SK-N-SH (cell line): ENCODE data around the gene ZNF346. TPM values are rescaled to one million over a fixed set of nuclear protein-coding genes. Genes with fewer than 3 reads are reported as not detected.

Experiments
- CTCF ChIA-PET: fragments of 300-600, 350-600 bp; formaldehyde crosslinking; extraction: SDS; loops from one replicate; lab custom pipeline; 2021; lab: Yijun Ruan, JAX
- POLR2A ChIA-PET: fragments of 350-600 bp; sonication (Branson Sonifier 250); formaldehyde crosslinking; extraction: SDS; loops from one replicate; lab custom pipeline; 2020; ENCODE audit warnings: antibody characterized with exemption, inconsistent platforms; lab: Yijun Ruan, JAX
- DNase-seq: peaks from one replicate; pipeline ENCODE4 v3.0.0; 2012
- H2AFZ ChIP-seq: fragments of 200-600 bp; sonication (generic); 2 replicates; pipeline ENCODE4 v1.8.1; 2016; ENCODE audit warnings: antibody characterized with exemption, mild to moderate bottlenecking, low read depth
- H3F3A ChIP-seq: fragments of 200-600 bp; sonication (generic); replicated peaks from 2 replicates; pipeline ENCODE3; 2016; ENCODE audit warnings: antibody characterized with exemption, mild to moderate bottlenecking; ENCODE audit not compliant: insufficient read depth
- H3K27ac ChIP-seq, 2 experiments: fragments of 200-500 bp in 1 of 2; fragments of 200-600 bp in 1 of 2; sonication (Bioruptor generic) in 1 of 2; sonication (generic), shearing (Covaris generic) in 1 of 2; 2 replicates each; pipeline versions ENCODE4 v1.5.1 to v1.6.1; 2014 to 2016; ENCODE audit warnings: low read depth in 2 of 2, inconsistent platforms in 1 of 2, low read length in 1 of 2, mild to moderate bottlenecking in 1 of 2, mixed read lengths in 1 of 2
- H3K27me3 ChIP-seq: fragments of 200-600 bp; sonication (generic), shearing (Covaris generic); 2 replicates; pipeline ENCODE4 v1.6.1; 2016; ENCODE audit warnings: mixed run types; ENCODE audit not compliant: insufficient read depth
- H3K36me3 ChIP-seq, 2 experiments: fragments of 200-500 bp in 1 of 2; fragments of 200-600 bp in 1 of 2; sonication (Bioruptor generic) in 1 of 2; sonication (generic) in 1 of 2; replicated peaks in 1 of 2; 2 replicates each; pipeline versions ENCODE3 to v1.5.1; 2014 to 2016; ENCODE audit warnings: low read length in 1 of 2, mild to moderate bottlenecking in 1 of 2; ENCODE audit not compliant: insufficient read depth in 2 of 2, control insufficient read depth in 1 of 2
- H3K4me1 ChIP-seq, 2 experiments: fragments of 200-500 bp in 1 of 2; fragments of 200-600 bp in 1 of 2; sonication (Bioruptor generic) in 1 of 2; sonication (generic), shearing (Covaris generic) in 1 of 2; 2 replicates each; pipeline versions ENCODE4 v1.5.1 to v1.6.1; 2014 to 2016; ENCODE audit warnings: low read depth in 1 of 2, low read length in 1 of 2, mixed run types in 1 of 2; ENCODE audit not compliant: insufficient read depth in 2 of 2, control insufficient read depth in 1 of 2
- H3K4me2 ChIP-seq: fragments of 200-600 bp; sonication (generic), shearing (Covaris generic); 2 replicates; pipeline ENCODE4 v1.6.1; 2017; ENCODE audit warnings: mixed run types
- H3K4me3 ChIP-seq, 2 experiments: fragments of 200-500 bp in 1 of 2; fragments of 200-600 bp in 1 of 2; sonication (Bioruptor generic) in 1 of 2; sonication (generic), shearing (Covaris generic) in 1 of 2; 2 replicates each; pipeline versions ENCODE4 v1.5.1 to v1.8.1; 2014 to 2016; ENCODE audit warnings: low read depth in 2 of 2, inconsistent platforms in 1 of 2, low read length in 1 of 2, mild to moderate bottlenecking in 1 of 2, mixed read lengths in 1 of 2, moderate library complexity in 1 of 2
- H3K79me2 ChIP-seq: fragments of 200-600 bp; sonication (generic); 2 replicates; pipeline ENCODE4 v1.8.1; 2017; ENCODE audit warnings: mild to moderate bottlenecking; ENCODE audit not compliant: insufficient read depth
- H3K9ac ChIP-seq: fragments of 200-600 bp; sonication (generic); 2 replicates; pipeline ENCODE4 v1.6.1; 2017; ENCODE audit warnings: mixed run types
- H3K9me2 ChIP-seq: fragments of 200-600 bp; sonication (generic); 2 replicates; pipeline ENCODE4 v1.6.1; 2017; ENCODE audit warnings: mixed run types
- H3K9me3 ChIP-seq: fragments of 200-600 bp; sonication (generic); 2 replicates; pipeline ENCODE4 v1.6.1; 2017; ENCODE audit warnings: mixed run types, mild to moderate bottlenecking, moderate library complexity
- H4K20me1 ChIP-seq: fragments of 200-600 bp; sonication (generic); 2 replicates; pipeline ENCODE4 v1.6.1; 2017; ENCODE audit warnings: mild to moderate bottlenecking, mixed run types; ENCODE audit not compliant: insufficient read depth
- CHD2 ChIP-seq: fragments of 150-350 bp; IDR thresholded peaks from 2 replicates; pipeline ENCODE4 v1.6.1; 2018; ENCODE audit warnings: low read length; ENCODE audit not compliant: partially characterized antibody
- ELF1 ChIP-seq: IDR thresholded peaks from 2 replicates; pipeline ENCODE4 v1.4.0; 2012
- EZH2phosphoT487 ChIP-seq: fragments of 200-600 bp; sonication (generic); IDR thresholded peaks from 2 replicates; pipeline ENCODE4 v1.6.1; 2017; ENCODE audit warnings: low read depth, mixed run types, mild to moderate bottlenecking, antibody characterized with exemption, moderate library complexity, borderline replicate concordance
- FOSL2 ChIP-seq: IDR thresholded peaks from 2 replicates; pipeline ENCODE4 v1.4.0; 2012; ENCODE audit warnings: low read depth, mild to moderate bottlenecking, moderate library complexity, borderline replicate concordance
- GATA2 ChIP-seq: sonication (generic); formaldehyde crosslinking; IDR thresholded peaks from 2 replicates; pipeline ENCODE4 v1.5.0; 2020; ENCODE audit warnings: mild to moderate bottlenecking, missing genetic modification reagents
- MEF2A ChIP-seq: IDR thresholded peaks from 2 replicates; pipeline ENCODE4 v1.4.0; 2012; ENCODE audit warnings: low read depth, borderline replicate concordance
- NFIC ChIP-seq: IDR thresholded peaks from 2 replicates; pipeline ENCODE4 v1.4.0; 2012; ENCODE audit warnings: borderline replicate concordance
- NRF1 ChIP-seq: IDR thresholded peaks from 2 replicates; pipeline ENCODE4 v1.6.1; 2012; ENCODE audit warnings: low read depth, mild to moderate bottlenecking, low read length
- SIN3A ChIP-seq: IDR thresholded peaks from 2 replicates; pipeline ENCODE4 v1.6.1; 2012; ENCODE audit warnings: low read depth, mild to moderate bottlenecking, low read length, moderate library complexity, borderline replicate concordance
- SMC3 ChIP-seq: IDR thresholded peaks from 2 replicates; pipeline ENCODE4 v1.6.1; 2012; ENCODE audit warnings: low read depth, low read length, improper control_type of control experiment
- TEAD4 ChIP-seq: IDR thresholded peaks from 2 replicates; pipeline ENCODE4 v1.4.0; 2012; ENCODE audit warnings: mild to moderate bottlenecking, borderline replicate concordance; ENCODE audit not compliant: insufficient read depth
- USF2 ChIP-seq: fragments of 150-350 bp; IDR thresholded peaks from 2 replicates; pipeline ENCODE4 v1.6.1; 2017; ENCODE audit warnings: antibody characterized with exemption, low read length, low read depth, borderline replicate concordance
- YY1 ChIP-seq: IDR thresholded peaks from 2 replicates; pipeline ENCODE4 v1.4.0; 2012; ENCODE audit warnings: low read depth, mild to moderate bottlenecking
- ZBTB33 ChIP-seq: IDR thresholded peaks from 2 replicates; pipeline ENCODE4 v1.4.0; 2012; ENCODE audit warnings: low read depth, borderline replicate concordance
- WGBS: methylation state at CpG from one replicate; pipeline ENCODE4 v1.1.6; 2017; ENCODE audit warnings: low lambda C conversion rate; 5-methylcytosine and 5-hydroxymethylcytosine counted together
- polyA plus RNA-seq, 3 experiments: library from polyadenylated mRNA; depleted of rRNA; stranded (reverse); fragments of >200 nt; gene quantifications; 2 replicates each; pipeline ENCODE4 v1.2.3, GENCODE V29; 2012

The ZNF346 gene
- polyA plus RNA-seq, 1 of the 3 experiments (the other 2 are of a cell fraction): 15.1 TPM

- H3F3A ChIP-seq: no peaks in the 10 kb centered on the region
- H3K9me3 ChIP-seq: no peaks in the 10 kb centered on the region
- POLR2A ChIA-PET: interaction anchor here (1.2 kb wide), 1 partner anchor 10 kb away, joined by 6 read pairs; no protein-coding TSS in a partner anchor
- H3K9ac ChIP-seq: no peak overlapping the region
- H3K4me2 ChIP-seq: no peak overlapping the region
- no peaks in the 10 kb centered on the region for H3K27me3 ChIP-seq
- DNase-seq: no peak
- no peak overlapping the region for H2AFZ ChIP-seq
- 71% methylated on average over 4 of the region's 4 CpGs for WGBS
- no peaks in the 10 kb centered on the region for H3K9me2 ChIP-seq
- H4K20me1 ChIP-seq: no peaks in the 10 kb centered on the region
- no peak overlapping the region for H3K4me3 ChIP-seq
- TF ChIP-seq NRF1 (no peak), USF2 (no peak), YY1 (no peak), SMC3 (no peak)
- CTCF ChIA-PET: no interaction called here
- H3K27ac ChIP-seq: no peak overlapping the region
- H3K4me1 ChIP-seq: no peaks in the 10 kb centered on the region
- no peaks in the 10 kb centered on the region for H3K36me3 ChIP-seq
- H3K79me2 ChIP-seq: no peaks in the 10 kb centered on the region
These were observed 102.0 kb downstream of the ZNF346 start for GRCh38 chr5:177124486-177124991.

- POLR2A ChIA-PET: no interaction called here
- WGBS: 82% methylated on average over 1 of the region's 1 CpG
- H3K4me1 ChIP-seq: peaks cover 0 to 9% of the 10 kb centered on the region in 2 experiments; a peak in 1 of 4 replicates
- no peak for TF ChIP-seq MEF2A
- TF ChIP-seq SIN3A: no peak
- TF ChIP-seq, all 33 proteins: peak for 0
- Histone ChIP-seq H3K9ac (no peak overlapping the region), H3K36me3 (no peaks in the 10 kb centered on the region), H3K9me2 (no peaks in the 10 kb centered on the region), H3F3A (peaks cover 4% of the 10 kb centered on the region), H3K9me3 (no peaks in the 10 kb centered on the region), H3K4me3 (no peak overlapping the region), H3K27ac (no peak overlapping the region), H2AFZ (no peak overlapping the region), H4K20me1 (no peaks in the 10 kb centered on the region), H3K27me3 (no peaks in the 10 kb centered on the region), H3K79me2 (no peaks in the 10 kb centered on the region), H3K4me2 (no peak overlapping the region)
- no peak for DNase-seq
- CTCF ChIA-PET: interaction anchor here (0.5 to 3.3 kb wide), 7 partner anchors 13 to 468 kb away, joined by 3 to 20 read pairs (median 4); no protein-coding TSS in a partner anchor
These were observed 104.3 kb downstream of the ZNF346 start for GRCh38 chr5:177126771-177127170.

- H3K4me3 ChIP-seq: no peak overlapping the region
- ChIA-PET CTCF (interaction anchor here (1.2 to 3.3 kb wide), 3 partner anchors 14 to 276 kb away, joined by 3 to 20 read pairs (median 4); no protein-coding TSS in a partner anchor), POLR2A (no interaction called here)
- no peaks in the 10 kb centered on the region for H3K27me3 ChIP-seq
- H4K20me1 ChIP-seq: no peaks in the 10 kb centered on the region
- H3K27ac ChIP-seq: no peak overlapping the region
- no peak for DNase-seq
- WGBS: 78% methylated on average over 4 of the region's 4 CpGs
- TF ChIP-seq GATA2 (CRISPR knock-in tag) (no peak), EZH2phosphoT487 (no peak), TEAD4 (no peak), FOSL2 (no peak), ZBTB33 (no peak), MEF2A (no peak), NFIC (no peak), CHD2 (no peak), ELF1 (no peak)
- TF ChIP-seq, all 33 proteins: peak for 0
- H3K9ac ChIP-seq: no peak overlapping the region
- H3K79me2 ChIP-seq: no peaks in the 10 kb centered on the region
- H2AFZ ChIP-seq: peak overlapping the region; percentile 39
- H3K4me2 ChIP-seq: no peak overlapping the region
- peaks cover 0 to 9% of the 10 kb centered on the region in 2 experiments; a peak in 1 of 4 replicates for H3K4me1 ChIP-seq
- H3F3A ChIP-seq: peaks cover 4% of the 10 kb centered on the region
- H3K9me3 ChIP-seq: no peaks in the 10 kb centered on the region
- no peaks in the 10 kb centered on the region for H3K9me2 ChIP-seq
- no peaks in the 10 kb centered on the region for H3K36me3 ChIP-seq
These were observed 106.1 kb downstream of the ZNF346 start for GRCh38 chr5:177128551-177128981.
